Activated CD4-positive, alpha-beta T cell treated with anti-CD3 and anti-CD28 coated beads for 4 hours (primary cell): ENCODE measurements around the gene RNASEL.

Source experiments
- DNase-seq, 2 donors: peaks; one replicate each; pipeline ENCODE4 v3.0.0-alpha.2; 2020

Gene RNASEL

GRCh38 chr1:182600036-182600713 lies 11.1 kb upstream of the RNASEL start:
- no peak for DNase-seq

GRCh38 chr1:182599339-182599738 lies 10.3 kb upstream of the RNASEL start:
- DNase-seq: no peak

GRCh38 chr1:182598296-182598695 lies 9.2 kb upstream of the RNASEL start:
- DNase-seq: no peak

- no peak for DNase-seq
These were observed 7.9 kb upstream of the RNASEL start for GRCh38 chr1:182596934-182597333.

GRCh38 chr1:182595641-182596240 lies 6.7 kb upstream of the RNASEL start:
- peak; percentile 53 to 75 for DNase-seq

GRCh38 chr1:182589931-182590330 lies 875 bp upstream of the RNASEL start:
- no peak for DNase-seq

GRCh38 chr1:182589520-182589919 lies 464 bp upstream of the RNASEL start:
- no peak for DNase-seq

GRCh38 chr1:182587666-182588499 lies 1.2 kb downstream of the RNASEL start:
- no peak for DNase-seq

GRCh38 chr1:182587093-182587492 lies 2.0 kb downstream of the RNASEL start:
- DNase-seq: no peak

GRCh38 chr1:182586380-182586779 lies 2.7 kb downstream of the RNASEL start:
- no peak for DNase-seq

- no peak for DNase-seq
These were observed 4.3 kb downstream of the RNASEL start for GRCh38 chr1:182584746-182585145.

- no peak for DNase-seq
These were observed 8.3 kb downstream of the RNASEL start for GRCh38 chr1:182580736-182581135.

GRCh38 chr1:182575540-182576149 lies 13.4 kb downstream of the RNASEL start:
- no peak for DNase-seq

- no peak for DNase-seq
These were observed 14.9 kb downstream of the RNASEL start for GRCh38 chr1:182574156-182574555.

- DNase-seq: no peak
These were observed 18.5 kb downstream of the RNASEL start for GRCh38 chr1:182570611-182570970.

GRCh38 chr1:182569939-182570610 lies 19.0 kb downstream of the RNASEL start:
- no peak for DNase-seq

- DNase-seq: no peak
These were observed 20.3 kb downstream of the RNASEL start for GRCh38 chr1:182568647-182569284.

GRCh38 chr1:182567629-182568028 lies 21.4 kb downstream of the RNASEL start:
- no peak for DNase-seq

- no peak for DNase-seq
These were observed 23.5 kb downstream of the RNASEL start for GRCh38 chr1:182565537-182565936.

GRCh38 chr1:182564406-182565004 lies 24.6 kb downstream of the RNASEL start:
- no peak for DNase-seq

GRCh38 chr1:182563095-182563494 lies 26.0 kb downstream of the RNASEL start:
- DNase-seq: no peak

GRCh38 chr1:182561456-182561855 lies 27.6 kb downstream of the RNASEL start:
- DNase-seq: no peak
